Measurements from ENCODE around the gene TSPAN4.

TSPAN4 gene

GRCh38 chr11:824942-825341, 17.7 kb upstream of the TSPAN4 start:
- no peak for DNase-seq

GRCh38 chr11:825366-826226, 17.1 kb upstream of the TSPAN4 start:
- no peak for DNase-seq

- no peak for DNase-seq
These were observed 16.4 kb upstream of the TSPAN4 start for GRCh38 chr11:826227-826621.

GRCh38 chr11:826836-827145, 15.9 kb upstream of the TSPAN4 start:
- no peak for DNase-seq

GRCh38 chr11:827146-827896, 15.3 kb upstream of the TSPAN4 start:
- DNase-seq, result no peak

- DNase-seq, result no peak
These were observed 14.8 kb upstream of the TSPAN4 start, which contains the start of gene CRACR2B for GRCh38 chr11:827897-828192. Gene CRACR2B (plus strand): TSS chr11:827919. CDS start chr11:828608, 689 bp downstream.

GRCh38 chr11:828506-829175, 14.0 kb upstream of the TSPAN4 start:
- DNase-seq, result peak; percentile 42

GRCh38 chr11:829176-829846, 13.3 kb upstream of the TSPAN4 start:
- no peak for DNase-seq

GRCh38 chr11:829847-830294, 12.8 kb upstream of the TSPAN4 start:
- DNase-seq, result no peak

GRCh38 chr11:830295-831117, 12.1 kb upstream of the TSPAN4 start:
- DNase-seq, result no peak

- DNase-seq, result no peak
These were observed 11.4 kb upstream of the TSPAN4 start for GRCh38 chr11:831118-831864.

- no peak for DNase-seq
These were observed 10.6 kb upstream of the TSPAN4 start for GRCh38 chr11:831961-832528.

- DNase-seq, result peak; percentile 44
These were observed 10.0 kb upstream of the TSPAN4 start, which contains the start of gene CD151 for GRCh38 chr11:832529-833113. Gene CD151 (plus strand): TSS chr11:832952. CDS start chr11:836070, 3,118 bp downstream.

GRCh38 chr11:833114-833791, 9.4 kb upstream of the TSPAN4 start:
- no peak for DNase-seq

GRCh38 chr11:833849-834311, 8.8 kb upstream of the TSPAN4 start:
- DNase-seq, result no peak

GRCh38 chr11:834371-835316, 8.0 kb upstream of the TSPAN4 start:
- DNase-seq, result no peak

GRCh38 chr11:836274-836673, 6.4 kb upstream of the TSPAN4 start:
- DNase-seq, result no peak

GRCh38 chr11:836700-837099, 6.0 kb upstream of the TSPAN4 start:
- DNase-seq, result no peak
